Astrocyte (in vitro differentiated cells and primary cell): Measurements from ENCODE around the gene MACC1.

ENCODE experiments used
- EZH2 ChIP-seq: IDR thresholded peaks from 2 replicates; pipeline ENCODE4 v1.6.1; 2012; ENCODE audit warnings: mild to moderate bottlenecking, low read length, inconsistent platforms; ENCODE audit not compliant: insufficient read depth
- TF ChIP-seq, protein P1 (sequence below): IDR thresholded peaks from 2 replicates; pipeline ENCODE4 v1.5.1; 2011; ENCODE audit warnings: low read depth, mild to moderate bottlenecking, inconsistent platforms, low read length, moderate library complexity; ENCODE audit not compliant: insufficient read depth

DNA sequence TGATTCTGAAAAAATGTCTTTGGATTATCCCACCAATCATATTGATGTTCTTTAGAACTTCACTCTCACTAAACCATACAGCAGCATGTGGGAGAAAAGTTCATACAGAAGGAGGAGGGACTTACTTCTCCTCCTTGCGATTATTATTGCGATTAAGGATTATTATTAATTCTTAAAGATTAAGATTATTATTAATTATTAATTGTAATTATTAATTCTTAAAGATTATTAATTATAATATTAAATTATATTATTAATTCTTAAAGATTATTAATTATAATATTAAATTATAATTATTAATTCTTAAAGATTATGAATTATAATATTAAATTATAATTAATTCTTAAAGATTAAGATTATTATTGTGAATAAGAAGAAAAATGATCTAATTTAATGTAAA, 80.5 kb downstream of the MACC1 start:
- TF ChIP-seq, protein P1, sequence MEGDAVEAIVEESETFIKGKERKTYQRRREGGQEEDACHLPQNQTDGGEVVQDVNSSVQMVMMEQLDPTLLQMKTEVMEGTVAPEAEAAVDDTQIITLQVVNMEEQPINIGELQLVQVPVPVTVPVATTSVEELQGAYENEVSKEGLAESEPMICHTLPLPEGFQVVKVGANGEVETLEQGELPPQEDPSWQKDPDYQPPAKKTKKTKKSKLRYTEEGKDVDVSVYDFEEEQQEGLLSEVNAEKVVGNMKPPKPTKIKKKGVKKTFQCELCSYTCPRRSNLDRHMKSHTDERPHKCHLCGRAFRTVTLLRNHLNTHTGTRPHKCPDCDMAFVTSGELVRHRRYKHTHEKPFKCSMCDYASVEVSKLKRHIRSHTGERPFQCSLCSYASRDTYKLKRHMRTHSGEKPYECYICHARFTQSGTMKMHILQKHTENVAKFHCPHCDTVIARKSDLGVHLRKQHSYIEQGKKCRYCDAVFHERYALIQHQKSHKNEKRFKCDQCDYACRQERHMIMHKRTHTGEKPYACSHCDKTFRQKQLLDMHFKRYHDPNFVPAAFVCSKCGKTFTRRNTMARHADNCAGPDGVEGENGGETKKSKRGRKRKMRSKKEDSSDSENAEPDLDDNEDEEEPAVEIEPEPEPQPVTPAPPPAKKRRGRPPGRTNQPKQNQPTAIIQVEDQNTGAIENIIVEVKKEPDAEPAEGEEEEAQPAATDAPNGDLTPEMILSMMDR, result no peak
- no peak for TF ChIP-seq EZH2
